Chondrocyte (in vitro differentiated cells): ENCODE results near the gene DZIP1. TPM values are rescaled to one million over a fixed set of nuclear protein-coding genes. Genes with fewer than 3 reads are reported as not detected.
A peak's percentile ranks its signal among the peaks of the same experiment; 100 is the strongest.

ENCODE experiments used
- DNase-seq: peaks from one replicate; pipeline ENCODE4 v3.0.0; 2021; ENCODE audit warnings: mixed read lengths, low spot score
- H3K27ac Mint-ChIP-seq: one replicate; pipeline ENCODE4 v1.8.0; 2021; ENCODE audit warnings: mild to moderate bottlenecking, moderate library complexity, mixed read lengths; ENCODE audit not compliant: unreplicated experiment
- H3K27me3 Mint-ChIP-seq: 2 replicates; pipeline ENCODE4 v1.8.0; 2021; ENCODE audit warnings: low read depth, mixed read lengths
- H3K36me3 Mint-ChIP-seq: 2 replicates; pipeline ENCODE4 v1.8.0; 2021; ENCODE audit warnings: low read depth, mixed read lengths
- H3K4me1 Mint-ChIP-seq: 2 replicates; pipeline ENCODE4 v1.8.0; 2021; ENCODE audit warnings: low read depth, mild to moderate bottlenecking, mixed read lengths
- H3K4me3 Mint-ChIP-seq: one replicate; pipeline ENCODE4 v1.8.0; 2021; ENCODE audit warnings: mild to moderate bottlenecking, moderate library complexity, mixed read lengths; ENCODE audit not compliant: unreplicated experiment
- H3K9me3 Mint-ChIP-seq: 2 replicates; pipeline ENCODE4 v1.8.0; 2021; ENCODE audit warnings: low read depth, mixed read lengths
- total RNA-seq: library from RNA; stranded (reverse); gene quantifications from 3 replicates; pipeline ENCODE4 v1.2.1, GENCODE V29; 2021
- TF ChIP-seq, protein P1 (sequence below): fragments of 200-600 bp; sonication (generic); IDR thresholded peaks from 2 replicates; pipeline ENCODE4 v1.5.0; 2021; ENCODE audit warnings: antibody characterized with exemption, mild to moderate bottlenecking, moderate library complexity

DZIP1 gene
- total RNA-seq, 1 donor from 2014 or later: 42.4 TPM

DNA sequence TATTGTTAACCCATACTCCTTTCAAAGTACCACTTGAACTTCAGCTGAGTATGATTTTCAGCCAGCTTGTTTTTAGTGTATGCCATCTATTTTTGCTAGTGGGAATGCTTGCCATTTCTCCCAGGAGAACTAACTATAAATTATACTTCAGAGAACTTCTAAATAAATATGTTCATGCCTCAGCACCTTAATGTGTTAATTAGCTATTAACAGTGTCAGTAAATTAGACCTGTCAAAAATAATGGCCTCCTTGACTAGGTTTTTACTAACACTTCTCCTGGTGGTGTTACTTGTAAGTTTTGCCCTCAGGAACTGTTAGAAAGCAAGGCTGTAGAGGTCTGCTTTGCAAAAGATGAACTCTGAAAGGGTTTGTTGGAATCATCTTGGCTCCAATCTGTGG, 87.5 kb downstream of the DZIP1 start:
- Mint-ChIP-seq H3K4me1 (peaks cover 5% of the 10 kb centered on the region), H3K36me3 (peaks cover 2% of the 10 kb centered on the region), H3K27me3 (peaks cover 45% of the 10 kb centered on the region), H3K9me3 (peaks cover 5% of the 10 kb centered on the region), H3K4me3 (no peak overlapping the region), H3K27ac (no peak overlapping the region)
- TF ChIP-seq, protein P1, sequence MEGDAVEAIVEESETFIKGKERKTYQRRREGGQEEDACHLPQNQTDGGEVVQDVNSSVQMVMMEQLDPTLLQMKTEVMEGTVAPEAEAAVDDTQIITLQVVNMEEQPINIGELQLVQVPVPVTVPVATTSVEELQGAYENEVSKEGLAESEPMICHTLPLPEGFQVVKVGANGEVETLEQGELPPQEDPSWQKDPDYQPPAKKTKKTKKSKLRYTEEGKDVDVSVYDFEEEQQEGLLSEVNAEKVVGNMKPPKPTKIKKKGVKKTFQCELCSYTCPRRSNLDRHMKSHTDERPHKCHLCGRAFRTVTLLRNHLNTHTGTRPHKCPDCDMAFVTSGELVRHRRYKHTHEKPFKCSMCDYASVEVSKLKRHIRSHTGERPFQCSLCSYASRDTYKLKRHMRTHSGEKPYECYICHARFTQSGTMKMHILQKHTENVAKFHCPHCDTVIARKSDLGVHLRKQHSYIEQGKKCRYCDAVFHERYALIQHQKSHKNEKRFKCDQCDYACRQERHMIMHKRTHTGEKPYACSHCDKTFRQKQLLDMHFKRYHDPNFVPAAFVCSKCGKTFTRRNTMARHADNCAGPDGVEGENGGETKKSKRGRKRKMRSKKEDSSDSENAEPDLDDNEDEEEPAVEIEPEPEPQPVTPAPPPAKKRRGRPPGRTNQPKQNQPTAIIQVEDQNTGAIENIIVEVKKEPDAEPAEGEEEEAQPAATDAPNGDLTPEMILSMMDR: no peak
- DNase-seq: no peak

DNA sequence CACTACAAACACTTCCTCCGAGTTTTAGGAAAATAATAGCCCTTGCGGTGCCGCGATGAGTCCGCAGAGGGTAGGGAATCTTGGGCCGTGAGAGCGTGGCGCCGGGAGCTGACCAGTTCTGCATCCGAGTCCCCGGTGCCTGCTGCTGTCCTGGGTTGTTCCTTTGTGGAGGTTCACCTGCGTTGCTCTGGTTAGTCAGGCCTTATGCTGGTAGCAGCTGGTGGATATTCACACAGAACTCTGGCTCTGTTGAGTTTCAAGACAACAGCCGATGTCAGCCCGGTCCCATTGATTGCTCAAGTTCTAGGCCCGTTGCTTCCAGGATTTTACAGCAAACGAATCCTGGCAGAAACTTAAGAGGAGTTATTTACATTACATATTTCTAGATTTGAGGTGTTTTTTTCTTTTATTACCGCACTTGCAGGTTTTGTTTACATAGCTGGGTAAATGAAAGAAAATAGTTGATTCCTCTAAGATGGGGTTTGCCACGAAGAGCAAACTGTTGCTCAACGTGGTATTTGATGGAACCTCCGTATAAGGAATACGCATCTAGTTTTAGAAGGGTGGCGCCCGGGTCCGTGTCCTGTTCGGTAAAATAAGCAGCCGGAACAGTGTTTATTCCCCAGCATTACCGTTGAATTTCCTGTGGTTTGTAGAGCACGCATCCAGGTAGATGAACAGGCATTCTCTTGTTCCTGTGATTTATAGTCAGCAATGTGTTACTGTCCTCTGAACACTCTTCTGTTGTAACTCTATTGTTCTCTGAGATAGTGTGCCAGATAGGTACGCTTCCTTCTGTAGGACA, 90.7 kb downstream of the DZIP1 start:
- peaks cover 5% of the 10 kb centered on the region for H3K9me3 Mint-ChIP-seq
- no peak overlapping the region for H3K27ac Mint-ChIP-seq
- peaks cover 4% of the 10 kb centered on the region for H3K36me3 Mint-ChIP-seq
- DNase-seq: no peak
- TF ChIP-seq, protein P1: no peak
- peaks cover 8% of the 10 kb centered on the region for H3K4me1 Mint-ChIP-seq
- H3K4me3 Mint-ChIP-seq: peak overlapping the region; percentile 50
- H3K27me3 Mint-ChIP-seq: peaks cover 60% of the 10 kb centered on the region

DNA sequence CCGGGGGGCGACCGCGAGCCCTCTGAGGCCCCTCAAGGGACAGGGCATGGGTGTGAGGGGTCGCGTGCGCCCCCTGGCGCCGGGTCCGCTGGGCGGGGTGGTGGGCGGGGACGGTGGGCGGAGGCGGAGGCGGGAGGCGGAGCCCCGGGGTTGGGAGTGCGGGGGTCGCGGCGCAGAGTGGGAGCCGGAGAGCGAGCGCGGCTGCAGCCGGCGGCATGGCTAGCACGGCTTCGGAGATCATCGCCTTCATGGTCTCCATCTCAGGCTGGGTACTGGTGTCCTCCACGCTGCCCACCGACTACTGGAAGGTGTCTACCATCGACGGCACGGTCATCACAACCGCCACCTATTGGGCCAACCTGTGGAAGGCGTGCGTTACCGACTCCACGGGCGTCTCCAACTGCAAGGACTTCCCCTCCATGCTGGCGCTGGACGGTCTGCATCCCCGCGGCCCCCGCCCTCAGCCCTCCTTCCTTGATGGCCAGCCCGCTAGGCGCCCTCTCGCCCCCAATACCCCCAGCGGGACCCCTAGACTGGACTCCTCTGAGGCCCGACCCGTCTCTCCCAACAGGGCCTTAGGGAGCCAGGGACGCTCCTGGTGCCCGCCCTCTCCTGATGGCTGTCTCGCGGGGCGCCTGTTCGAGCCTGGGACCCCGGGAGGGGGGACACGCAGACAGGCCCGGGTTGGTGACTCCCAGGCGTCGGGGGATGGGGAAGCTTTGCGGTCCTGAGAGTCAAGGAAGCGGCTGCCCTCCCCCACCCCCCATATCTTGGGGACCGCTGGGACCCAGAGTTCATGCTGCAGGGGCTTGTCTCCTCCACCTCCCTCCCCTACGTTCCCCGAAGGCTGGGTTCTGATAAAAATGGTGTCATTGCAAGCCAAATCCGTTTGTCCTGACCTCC, 91.7 kb downstream of the DZIP1 start, which contains the start of gene CLDN10:
TSS of gene CLDN10 (plus strand) at position 182 of the 903 bp plus-strand sequence. CDS start at position 216, 34 bp downstream.
- TF ChIP-seq, protein P1: peak; percentile 59
- peaks cover 5% of the 10 kb centered on the region for H3K9me3 Mint-ChIP-seq
- DNase-seq: no peak
- peak within 1 kb of the TSS; percentile 50 for H3K4me3 Mint-ChIP-seq
- H3K27ac Mint-ChIP-seq: no peak within 1 kb of the TSS
- peaks cover 59% of the 10 kb centered on the region for H3K27me3 Mint-ChIP-seq
- H3K36me3 Mint-ChIP-seq: peaks cover 4% of the 10 kb centered on the region
- H3K4me1 Mint-ChIP-seq: peaks cover 8% of the 10 kb centered on the region

DNA sequence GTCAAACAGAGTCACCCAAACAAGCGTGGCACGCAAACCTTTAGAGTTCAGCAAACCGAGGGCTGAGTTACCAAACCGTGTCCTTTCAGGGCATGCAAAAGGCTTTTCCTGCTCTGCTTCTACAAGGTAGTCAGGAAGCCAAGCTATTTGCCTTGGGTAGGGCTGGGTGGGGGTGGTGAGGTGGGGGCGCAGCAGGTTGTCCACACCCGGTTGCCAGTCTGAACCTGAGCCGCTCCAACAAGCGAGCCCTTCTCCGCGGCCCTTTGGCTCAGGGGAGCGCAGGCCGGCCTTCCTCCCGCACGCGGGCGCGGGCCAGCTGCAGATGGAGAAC, 92.3 kb downstream of the DZIP1 start:
- DNase-seq: no peak
- Mint-ChIP-seq H3K36me3 (peaks cover 4% of the 10 kb centered on the region), H3K27me3 (peaks cover 60% of the 10 kb centered on the region), H3K4me3 (no peak overlapping the region), H3K27ac (no peak overlapping the region), H3K9me3 (peaks cover 5% of the 10 kb centered on the region), H3K4me1 (peaks cover 8% of the 10 kb centered on the region)
- TF ChIP-seq, protein P1: no peak

DNA sequence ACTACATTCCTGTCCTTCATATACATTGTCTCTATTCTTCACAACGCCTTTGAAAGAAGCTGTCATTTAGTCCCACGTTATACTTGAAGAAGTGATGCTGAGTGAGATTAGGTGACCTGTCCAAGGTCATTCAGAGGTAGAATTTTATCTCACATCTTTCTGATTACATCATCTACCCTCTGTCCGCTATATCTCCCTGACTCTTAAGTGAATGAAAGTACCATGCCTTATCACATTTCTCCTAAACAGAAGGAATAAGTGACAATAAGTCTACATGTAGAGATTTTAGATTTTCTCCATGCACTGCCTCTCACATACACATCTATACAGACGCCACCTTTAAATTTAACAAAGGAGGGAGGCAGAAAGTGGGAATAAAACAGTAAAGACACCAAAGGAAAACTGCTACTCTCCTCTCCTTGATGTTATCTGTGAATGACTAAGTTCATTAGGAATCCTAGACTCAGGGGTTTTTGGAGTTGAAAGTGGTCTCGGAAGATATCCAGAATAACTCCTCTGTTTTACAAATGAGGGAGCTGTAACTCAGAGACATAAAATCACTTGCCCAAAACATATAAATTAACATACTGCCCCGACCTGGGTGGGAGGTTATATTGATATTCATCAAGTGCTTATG, 96.9 kb downstream of the DZIP1 start:
- TF ChIP-seq, protein P1: no peak
- H3K4me3 Mint-ChIP-seq: no peak overlapping the region
- H3K36me3 Mint-ChIP-seq: peaks cover 2% of the 10 kb centered on the region
- peaks cover 4% of the 10 kb centered on the region for H3K4me1 Mint-ChIP-seq
- DNase-seq: no peak
- no peak overlapping the region for H3K27ac Mint-ChIP-seq
- H3K9me3 Mint-ChIP-seq: no peaks in the 10 kb centered on the region
- H3K27me3 Mint-ChIP-seq: peaks cover 51% of the 10 kb centered on the region
